Glomerular visceral epithelial cell (primary cell): Measurements from ENCODE around the gene SLC38A8.

ENCODE experiments used
- DNase-seq: peaks from one replicate; pipeline ENCODE4 v3.0.0-alpha.2; 2016; ENCODE audit errors: extremely low spot score

The SLC38A8 gene

DNA sequence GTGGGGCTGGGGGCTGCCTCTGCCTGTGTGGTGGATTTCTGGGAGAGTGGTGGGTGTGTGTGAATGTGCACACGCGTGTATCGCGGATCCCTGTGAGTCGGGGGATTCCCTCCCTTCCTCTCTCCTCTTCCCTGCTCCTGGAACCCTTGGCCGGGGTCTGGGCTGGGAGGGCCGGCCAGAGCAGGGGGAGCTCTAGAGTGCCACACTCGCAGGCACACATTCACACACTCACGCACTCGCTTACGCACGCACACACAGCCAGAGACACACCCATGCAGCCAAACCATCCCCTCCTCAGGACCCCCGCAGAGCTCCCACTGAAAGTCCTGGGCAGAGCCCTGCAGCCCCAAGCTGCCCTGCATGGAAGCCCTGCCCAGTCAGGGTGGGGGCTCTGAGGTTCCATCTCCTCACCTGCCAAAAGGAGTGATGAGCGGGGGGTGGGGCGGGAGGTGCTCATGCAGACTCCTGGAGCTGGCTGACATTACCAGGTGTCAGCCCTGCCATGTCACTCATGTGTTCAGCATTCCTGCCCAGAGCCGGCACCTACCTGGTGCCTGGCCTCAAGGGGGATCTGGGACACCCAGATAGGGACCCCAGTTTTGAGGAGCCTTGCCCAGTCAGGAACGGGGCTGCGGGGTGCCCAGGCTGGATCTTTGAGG is 72.7 kb downstream of the SLC38A8 start:
- DNase-seq: no peak

- no peak for DNase-seq
Measured at GRCh38 chr16:83968891-83969649, 73.5 kb downstream of the SLC38A8 start.

GRCh38 chr16:83968306-83968851 is 74.2 kb downstream of the SLC38A8 start:
- DNase-seq: no peak

GRCh38 chr16:83967838-83968305 is 74.7 kb downstream of the SLC38A8 start, which contains the start of gene NECAB2:
TSS of gene NECAB2 (plus strand) at chr16:83968244. CDS start at chr16:83968649, 405 bp downstream.
- DNase-seq: peak; percentile 33

- DNase-seq: no peak
Measured at GRCh38 chr16:83967091-83967490, 75.5 kb downstream of the SLC38A8 start.

DNA sequence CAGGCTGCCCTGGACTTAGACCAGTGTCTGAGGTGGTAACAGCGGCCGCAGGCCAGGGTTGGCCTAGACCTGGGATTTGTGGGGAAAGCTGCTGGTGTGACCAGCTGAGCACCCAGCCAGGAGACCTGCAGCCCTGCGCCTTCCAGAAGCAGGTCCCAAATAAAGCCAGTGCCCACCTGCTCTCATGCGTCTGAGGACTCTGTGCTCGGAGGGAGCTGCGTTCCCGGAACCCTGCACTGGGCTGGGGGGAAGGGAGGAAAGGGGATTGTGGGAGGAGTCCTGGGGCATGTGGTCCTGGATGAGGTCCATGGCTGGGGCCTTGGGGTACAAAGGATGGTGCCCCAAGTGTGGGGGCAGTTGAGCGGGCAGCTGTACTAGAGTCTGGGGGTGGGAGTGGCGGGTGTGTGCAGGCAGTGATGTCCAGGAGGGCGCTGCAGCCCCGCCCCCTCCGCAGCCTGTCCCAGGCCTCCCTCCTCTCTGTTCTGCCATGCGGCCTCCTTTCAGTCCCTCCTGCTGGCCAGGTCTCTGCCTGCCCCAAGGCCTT is 76.4 kb downstream of the SLC38A8 start:
- no peak for DNase-seq

DNA sequence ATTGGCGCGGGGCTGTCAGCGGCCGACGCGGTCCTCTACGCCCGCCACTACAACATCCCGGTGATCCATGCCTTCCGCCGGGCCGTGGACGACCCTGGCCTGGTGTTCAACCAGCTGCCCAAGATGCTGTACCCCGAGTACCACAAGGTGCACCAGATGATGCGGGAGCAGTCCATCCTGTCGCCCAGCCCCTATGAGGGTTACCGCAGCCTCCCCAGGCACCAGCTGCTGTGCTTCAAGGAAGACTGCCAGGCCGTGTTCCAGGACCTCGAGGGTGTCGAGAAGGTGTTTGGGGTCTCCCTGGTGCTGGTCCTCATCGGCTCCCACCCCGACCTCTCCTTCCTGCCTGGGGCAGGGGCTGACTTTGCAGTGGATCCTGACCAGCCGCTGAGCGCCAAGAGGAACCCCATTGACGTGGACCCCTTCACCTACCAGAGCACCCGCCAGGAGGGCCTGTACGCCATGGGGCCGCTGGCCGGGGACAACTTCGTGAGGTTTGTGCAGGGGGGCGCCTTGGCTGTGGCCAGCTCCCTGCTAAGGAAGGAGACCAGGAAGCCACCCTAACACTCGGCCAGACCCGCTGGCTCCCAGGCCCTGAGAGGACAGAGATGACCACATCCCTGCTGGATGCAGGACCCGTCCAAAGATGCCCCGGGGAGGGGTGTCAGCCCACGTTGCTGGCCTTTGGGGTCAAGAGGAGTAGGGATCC is 77.0 kb downstream of the SLC38A8 start:
- no peak for DNase-seq

- DNase-seq: no peak
Measured at GRCh38 chr16:83964684-83965443, 77.7 kb downstream of the SLC38A8 start.

DNA sequence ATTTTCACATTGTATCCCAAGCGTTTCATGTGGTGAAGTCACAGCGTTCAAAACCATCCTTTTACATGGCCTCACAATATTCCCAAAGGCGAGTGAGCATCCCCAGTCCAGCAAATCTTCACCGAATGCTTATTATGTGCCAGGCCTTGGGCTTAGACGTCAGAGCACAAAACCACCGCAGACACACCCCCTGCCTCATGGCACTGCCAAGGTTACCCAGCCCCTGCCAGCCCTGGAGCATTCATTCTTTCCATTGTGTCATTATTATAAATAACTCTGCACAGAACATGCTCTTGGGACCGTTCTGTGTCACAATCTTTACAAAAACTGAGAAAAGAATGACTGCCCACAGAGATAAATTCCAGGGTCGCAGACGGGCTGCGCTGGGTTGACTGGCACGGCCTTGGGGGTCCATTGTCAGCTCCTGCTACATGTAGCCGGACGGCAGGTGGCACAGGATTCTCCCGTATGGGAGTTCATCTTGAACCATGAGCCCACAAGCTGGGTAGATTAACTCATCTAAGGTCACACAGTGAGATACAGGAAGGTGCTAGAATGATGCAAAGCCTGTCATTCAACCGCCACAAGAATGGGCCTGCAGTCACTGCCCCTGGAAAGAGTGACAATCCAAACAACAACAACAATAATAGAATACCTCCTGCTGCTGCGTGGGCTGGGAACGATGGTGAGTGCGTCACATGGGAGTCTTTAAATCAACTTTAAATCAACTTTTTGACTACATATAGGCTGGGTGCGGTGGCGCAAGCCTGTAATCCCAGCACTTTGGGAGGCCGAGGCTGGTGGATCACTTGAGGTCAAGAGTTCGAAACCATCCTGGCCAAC is 79.1 kb downstream of the SLC38A8 start:
- no peak for DNase-seq

- DNase-seq: no peak
Measured at GRCh38 chr16:83961591-83961990, 81.0 kb downstream of the SLC38A8 start.

DNA sequence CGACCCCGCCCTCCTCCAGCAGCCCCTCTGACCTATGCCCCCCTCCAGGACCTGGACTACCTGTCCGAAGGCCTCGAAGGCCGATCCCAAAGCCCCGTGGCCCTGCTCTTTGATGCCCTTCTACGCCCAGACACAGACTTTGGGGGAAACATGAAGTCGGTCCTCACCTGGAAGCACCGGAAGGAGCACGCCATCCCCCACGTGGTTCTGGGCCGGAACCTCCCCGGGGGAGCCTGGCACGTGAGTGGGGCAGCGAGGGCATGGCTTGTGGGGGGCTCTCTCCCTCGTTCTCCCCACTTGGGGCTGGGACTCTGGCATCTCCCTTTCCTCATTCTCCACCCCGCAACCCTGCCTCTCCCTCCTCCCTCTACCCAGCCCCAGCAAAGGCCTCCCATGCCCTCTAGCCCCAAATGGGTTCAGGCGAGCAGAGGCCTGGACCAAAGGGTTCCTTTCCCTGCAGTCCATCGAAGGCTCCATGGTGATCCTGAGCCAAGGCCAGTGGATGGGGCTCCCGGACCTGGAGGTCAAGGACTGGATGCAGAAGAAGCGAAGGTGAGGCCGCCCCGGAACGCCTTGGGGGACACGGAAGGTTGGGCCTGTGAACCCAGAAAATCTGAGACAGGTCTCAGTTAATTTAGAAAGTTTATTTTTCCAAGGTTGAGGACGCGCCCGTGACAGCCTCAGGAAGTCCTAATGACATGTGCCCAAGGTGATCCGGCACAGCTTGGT is 81.9 kb downstream of the SLC38A8 start:
- no peak for DNase-seq
